GM18867 (cell line): ENCODE results near the gene CACNA1D.
"Not testable (repeated sequence)": the region's sequence is repeated elsewhere in the genome, so short reads cannot be mapped to it uniquely, and the experiment has no call there.

ENCODE experiments used
- ATAC-seq: cut with Tn5 transposase; IDR thresholded peaks from one replicate; pipeline ENCODE4 v1.9.1; 2021; ENCODE audit warnings: mild to moderate bottlenecking, moderate library complexity; ENCODE audit not compliant: unreplicated experiment

Gene CACNA1D

GRCh38 chr3:53570709-53571108, 76.3 kb downstream of the CACNA1D start:
- ATAC-seq: no peak

DNA sequence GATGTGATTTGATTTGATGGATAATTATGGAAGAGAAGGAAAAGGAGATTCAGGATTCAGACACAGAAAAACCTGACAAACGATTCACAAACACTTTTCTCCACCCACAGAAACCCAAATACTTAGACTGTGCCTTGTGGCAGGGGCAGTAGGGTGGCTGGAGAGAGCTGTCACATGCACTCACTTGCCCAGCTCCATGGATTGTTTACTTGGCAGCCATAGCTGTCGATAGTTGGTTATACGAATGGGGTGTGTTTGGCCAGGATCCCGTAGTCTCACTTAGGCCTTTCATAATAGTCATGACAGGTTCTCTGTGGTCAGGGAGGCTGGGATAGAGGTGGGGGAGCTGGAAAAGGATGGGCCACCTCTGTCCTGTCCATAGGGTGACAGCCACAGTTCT, 76.9 kb downstream of the CACNA1D start:
- no peak for ATAC-seq

DNA sequence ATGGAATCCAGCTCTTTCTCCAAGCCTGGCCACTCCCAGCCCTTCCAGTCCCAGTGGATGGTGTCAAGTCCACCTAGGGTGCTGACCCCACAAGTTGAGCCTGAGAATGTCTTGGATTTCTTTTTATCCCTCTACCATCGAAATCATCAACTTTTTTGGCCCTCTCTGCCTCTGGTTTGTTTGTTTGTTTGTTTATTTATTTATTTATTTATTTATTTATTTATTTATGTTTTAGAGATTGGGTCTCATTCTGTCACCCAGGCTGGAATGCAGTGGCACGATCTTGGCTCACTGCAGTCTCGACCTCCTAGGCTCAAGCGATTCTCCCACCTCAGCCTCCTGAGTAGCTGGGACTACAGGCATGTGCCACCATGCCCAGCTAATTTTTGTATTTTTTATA, 77.8 kb downstream of the CACNA1D start:
- ATAC-seq: not testable (repeated sequence)

DNA sequence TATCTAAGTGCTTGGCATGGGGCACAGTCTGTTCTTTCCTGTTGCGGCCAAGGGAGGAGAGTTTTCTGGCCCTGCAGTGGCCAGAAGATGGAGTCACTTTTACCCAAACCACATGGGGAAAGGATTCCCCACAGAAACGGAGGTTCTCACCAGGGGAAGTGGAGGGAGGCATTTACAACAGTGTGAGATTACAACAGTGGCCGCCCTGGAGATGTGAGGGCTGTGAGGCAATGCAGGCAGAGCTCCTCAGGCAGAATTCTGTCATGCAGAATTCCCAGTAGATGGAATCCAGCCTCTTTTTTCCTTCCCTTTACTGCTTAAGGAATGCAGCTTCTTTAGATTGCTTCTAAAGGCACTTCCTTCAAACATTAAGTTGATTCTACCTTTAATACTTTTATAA, 83.1 kb downstream of the CACNA1D start:
- ATAC-seq: no peak

- ATAC-seq: no peak
These were observed 85.2 kb downstream of the CACNA1D start for GRCh38 chr3:53579636-53580035.

DNA sequence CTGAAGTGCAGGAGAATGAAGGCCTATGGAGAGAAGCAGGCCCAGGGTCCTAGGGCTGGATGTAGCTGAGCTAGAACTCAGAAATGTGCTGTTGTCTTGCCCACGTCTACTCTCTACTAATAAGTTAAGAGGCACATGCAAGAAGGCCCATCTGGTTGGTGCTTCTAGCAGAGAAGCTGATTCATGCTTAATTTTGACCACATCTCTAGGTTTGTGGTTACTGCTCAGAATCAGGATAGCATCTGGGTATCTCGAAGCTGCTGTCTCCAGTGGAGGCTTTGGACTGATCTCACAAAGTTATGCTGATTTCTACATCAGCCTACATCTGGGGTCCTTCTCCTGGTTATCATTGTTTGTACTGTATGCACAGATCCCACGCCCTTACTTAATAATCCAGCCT, 87.3 kb downstream of the CACNA1D start:
- no peak for ATAC-seq

GRCh38 chr3:53583161-53583690, 88.8 kb downstream of the CACNA1D start:
- ATAC-seq: no peak

- ATAC-seq: no peak
These were observed 90.6 kb downstream of the CACNA1D start for GRCh38 chr3:53585049-53585448.

GRCh38 chr3:53585627-53586026, 91.2 kb downstream of the CACNA1D start:
- ATAC-seq: no peak

DNA sequence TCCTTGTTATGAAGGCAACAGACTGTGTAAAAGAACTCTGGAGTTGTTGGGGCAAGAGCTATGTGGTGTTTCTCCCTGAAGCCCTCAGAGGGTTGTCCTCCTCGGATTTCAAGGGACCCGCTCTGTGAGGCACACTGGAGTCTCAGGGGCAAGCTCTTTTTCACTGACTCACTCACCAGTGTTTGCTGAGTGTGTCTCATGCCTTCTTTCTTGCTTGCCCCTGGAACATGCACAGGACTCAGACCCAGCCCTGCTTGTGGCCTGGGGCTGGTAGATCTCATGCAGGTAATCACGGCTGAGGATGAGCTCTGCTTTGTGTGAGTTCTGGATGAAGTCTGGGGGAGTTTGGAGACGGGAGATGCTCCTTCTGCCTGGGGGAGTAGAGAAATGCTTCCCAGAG, 93.7 kb downstream of the CACNA1D start:
- no peak for ATAC-seq

DNA sequence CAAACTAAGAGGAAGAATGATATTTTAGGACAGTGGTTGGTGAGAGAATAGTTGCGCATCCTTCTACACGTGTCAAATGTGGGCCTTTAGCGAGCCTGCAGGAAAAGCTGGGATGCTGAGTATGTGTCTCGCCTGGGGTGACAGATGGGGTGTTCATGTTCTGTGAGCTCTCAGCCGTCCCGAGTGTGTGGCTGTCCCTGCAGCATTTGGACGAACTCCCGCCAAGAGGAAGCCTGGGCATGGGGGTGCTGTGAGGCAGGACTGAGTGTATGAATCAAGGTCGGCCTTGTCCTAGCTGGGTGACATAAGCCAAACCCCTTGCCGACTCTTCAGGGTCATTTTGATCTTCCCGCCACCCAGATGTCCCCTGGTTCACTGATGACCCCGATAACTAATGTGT, 94.8 kb downstream of the CACNA1D start:
- ATAC-seq: no peak

DNA sequence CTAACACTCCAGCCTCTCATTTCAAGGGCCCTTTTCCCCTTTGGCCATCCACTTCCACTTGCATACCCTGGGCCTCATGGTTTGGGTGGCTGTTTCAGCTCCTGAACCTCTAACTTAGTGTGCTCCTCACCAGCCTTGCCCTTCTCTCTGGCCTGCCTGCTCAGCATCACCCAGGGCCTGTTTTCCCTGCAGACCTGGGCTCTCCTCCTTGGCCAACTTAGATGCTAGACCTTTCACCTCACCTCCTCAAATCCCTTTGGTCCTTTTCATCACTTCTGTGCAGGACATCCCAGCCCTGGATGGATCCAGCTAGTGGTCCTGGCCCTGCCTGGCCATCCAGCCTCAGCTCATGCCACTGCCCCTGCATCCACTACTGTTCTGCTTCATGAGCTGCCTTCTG, 95.4 kb downstream of the CACNA1D start:
- ATAC-seq: no peak

- ATAC-seq: no peak
These were observed 96.2 kb downstream of the CACNA1D start for GRCh38 chr3:53590606-53591005.

- ATAC-seq: no peak
These were observed 97.2 kb downstream of the CACNA1D start for GRCh38 chr3:53591646-53592045.

DNA sequence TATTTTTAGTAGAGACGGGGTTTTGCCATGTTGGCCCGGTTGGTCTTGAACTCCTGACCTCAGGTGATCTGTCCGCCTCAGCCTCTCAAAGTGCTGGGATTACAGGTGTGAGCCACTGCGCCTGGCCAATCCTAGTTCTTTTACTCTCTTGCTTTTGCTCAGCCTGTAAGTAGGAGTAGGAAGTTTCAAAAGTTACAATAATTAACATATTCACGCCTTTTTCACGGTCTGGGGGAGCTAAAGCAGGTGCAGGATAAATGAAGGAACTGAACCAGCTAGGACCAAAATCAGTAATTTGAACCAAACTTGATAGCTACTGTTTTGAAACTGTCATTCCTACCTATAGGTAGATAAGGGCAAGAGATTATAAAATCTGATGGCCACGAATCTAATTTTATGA, 98.5 kb downstream of the CACNA1D start:
- no peak for ATAC-seq

DNA sequence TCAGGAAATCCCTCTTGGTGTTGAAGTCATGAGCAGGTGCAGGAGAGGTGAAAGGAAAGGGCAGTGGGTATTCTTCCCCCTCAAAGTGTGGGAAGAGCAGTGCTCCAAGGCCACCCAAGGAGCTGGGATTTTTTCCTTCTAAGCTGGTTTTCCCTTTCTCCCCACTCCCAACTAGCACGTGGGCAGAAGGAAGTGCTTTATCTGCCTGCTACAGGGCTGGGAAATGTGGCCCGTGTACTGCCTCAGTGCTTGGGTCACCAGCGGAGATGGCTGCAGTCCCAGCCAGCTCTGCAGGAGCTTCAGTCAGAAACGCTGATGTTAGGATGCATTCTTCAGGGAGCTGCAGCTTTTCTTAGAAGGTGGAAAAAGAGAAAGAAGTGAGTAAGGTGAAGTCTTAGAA, 99.2 kb downstream of the CACNA1D start:
- ATAC-seq: no peak

DNA sequence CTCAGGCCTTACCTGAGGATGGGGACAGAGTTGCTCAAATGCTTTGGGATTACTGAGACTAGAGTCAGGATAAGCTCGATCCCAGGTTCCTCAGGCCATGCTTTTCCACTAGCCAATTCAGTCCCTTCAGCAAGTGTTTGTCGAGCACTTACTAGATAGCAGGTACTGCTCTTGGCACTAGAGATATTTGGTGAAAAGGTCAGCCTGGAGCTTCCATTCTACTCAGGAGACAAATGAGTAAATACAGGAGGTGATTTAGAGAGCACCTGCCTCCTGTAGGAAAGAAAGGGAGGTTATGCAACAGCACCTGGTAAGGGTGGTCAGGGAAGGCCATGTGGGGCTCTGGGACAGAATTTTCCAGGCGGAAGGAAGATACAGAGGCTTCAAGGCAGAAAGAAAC, 99.9 kb downstream of the CACNA1D start:
- ATAC-seq: no peak

DNA sequence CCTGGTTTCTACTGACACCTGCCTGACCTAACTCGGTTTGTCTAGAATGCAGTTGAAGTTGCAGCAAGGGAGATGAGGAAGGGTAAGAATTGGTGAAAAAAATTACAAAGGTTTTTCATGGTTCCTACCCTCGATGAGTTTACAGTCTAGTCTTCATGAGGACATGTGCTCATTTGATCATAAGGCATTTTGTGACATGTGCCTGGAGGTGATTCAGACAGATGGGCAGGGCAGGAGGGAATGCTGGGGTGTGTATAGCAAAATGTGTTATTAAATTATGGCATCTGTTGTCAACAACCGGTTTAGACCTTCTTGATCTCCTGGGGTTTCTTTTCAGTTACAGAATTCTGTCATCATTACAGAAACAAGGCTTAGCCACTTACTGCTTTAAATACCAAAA, 101.2 kb downstream of the CACNA1D start:
- no peak for ATAC-seq

- ATAC-seq: no peak
These were observed 102.9 kb downstream of the CACNA1D start for GRCh38 chr3:53597136-53597915.

GRCh38 chr3:53599771-53600170, 105.4 kb downstream of the CACNA1D start:
- no peak for ATAC-seq

GRCh38 chr3:53602866-53603265, 108.5 kb downstream of the CACNA1D start:
- ATAC-seq: no peak

DNA sequence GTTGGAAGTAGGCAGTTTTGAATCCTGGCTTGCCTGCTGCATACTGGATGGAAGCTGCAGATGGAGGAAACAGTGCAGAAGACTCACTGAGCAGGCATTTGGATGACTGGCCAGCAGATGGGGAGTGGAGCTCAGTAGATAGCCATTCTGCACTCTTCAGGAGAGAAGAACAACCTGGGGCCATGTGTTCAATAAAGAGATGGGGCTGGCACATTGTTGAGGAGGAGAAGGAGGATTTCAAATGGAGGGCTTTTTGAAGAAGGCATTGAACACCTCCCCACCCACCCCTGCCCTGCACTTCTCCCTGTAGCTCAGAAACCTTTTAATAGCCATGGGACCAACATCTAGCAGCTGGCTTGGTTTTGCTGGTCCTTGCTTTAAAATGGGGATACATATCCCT, 109.8 kb downstream of the CACNA1D start:
- no peak for ATAC-seq

DNA sequence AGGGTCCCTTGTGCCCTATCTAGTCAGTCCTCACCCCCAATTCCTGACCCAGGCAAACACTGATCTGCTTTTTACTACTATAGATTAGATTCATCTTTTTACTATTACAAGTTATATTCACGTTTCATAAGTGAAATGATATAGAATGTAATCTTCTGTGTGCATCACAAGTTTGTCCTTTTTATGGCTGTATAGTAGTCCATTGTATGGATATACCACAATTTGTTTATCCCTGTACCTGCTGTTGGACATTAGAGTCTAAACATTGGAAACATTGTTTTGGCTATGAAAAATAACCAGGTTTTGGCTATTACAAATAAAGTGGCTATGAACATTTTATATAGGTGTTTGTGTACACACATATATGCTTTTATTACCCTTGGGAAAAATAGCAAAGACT, 112.4 kb downstream of the CACNA1D start:
- ATAC-seq: no peak
